SK-N-SH treated with all-trans-retinoic acid at 6 μM for 48 hours (cell line): ENCODE measurements around the gene FASN.

Experiments
- BACH2 ChIP-seq: fragments of 250-450 bp; sonication (Bioruptor Pico); IDR thresholded peaks from 2 replicates; pipeline ENCODE4 v1.9.0; 2021; ENCODE audit warnings: mild to moderate bottlenecking, borderline replicate concordance
- ESRRG ChIP-seq: fragments of 250-450 bp; sonication (Bioruptor Pico); IDR thresholded peaks from 2 replicates; pipeline ENCODE4 v1.6.1; 2021; ENCODE audit warnings: mild to moderate bottlenecking
- GLIS3 ChIP-seq: fragments of 250-450 bp; sonication (Bioruptor Pico); IDR thresholded peaks from 2 replicates; pipeline ENCODE4 v1.5.0; 2020; ENCODE audit warnings: mild to moderate bottlenecking, moderate library complexity
- ISL1 ChIP-seq: fragments of 250-450 bp; sonication (Bioruptor Pico); IDR thresholded peaks from 2 replicates; pipeline ENCODE4 v2.1.2; 2022; ENCODE audit warnings: mild to moderate bottlenecking, moderate library complexity
- SNAI2 ChIP-seq: fragments of 250-450 bp; sonication (Bioruptor Pico); IDR thresholded peaks from 2 replicates; pipeline ENCODE4 v1.5.0; 2020; ENCODE audit warnings: mild to moderate bottlenecking, moderate library complexity
- TOX ChIP-seq: fragments of 250-450 bp; sonication (Bioruptor Pico); IDR thresholded peaks from 2 replicates; pipeline ENCODE4 v1.8.0; 2021; ENCODE audit warnings: mild to moderate bottlenecking, moderate library complexity, borderline replicate concordance
- ZFP3 ChIP-seq: fragments of 250-450 bp; sonication (Bioruptor Pico); IDR thresholded peaks from 2 replicates; pipeline ENCODE4 v1.5.0; 2020; ENCODE audit warnings: mild to moderate bottlenecking, moderate library complexity
- ZFP30 ChIP-seq: fragments of 450-650 bp; formaldehyde crosslinking; IDR thresholded peaks from 2 replicates; pipeline ENCODE4 v1.5.0; 2022; ENCODE audit warnings: mild to moderate bottlenecking, moderate library complexity
- ZNF70 ChIP-seq: fragments of 450-650 bp; formaldehyde crosslinking; IDR thresholded peaks from 2 replicates; pipeline ENCODE4 v1.5.0; 2020; ENCODE audit warnings: mild to moderate bottlenecking, moderate library complexity
- ZNF8 ChIP-seq: fragments of 450-650 bp; formaldehyde crosslinking; IDR thresholded peaks from 2 replicates; pipeline ENCODE4 v1.5.0; 2020; ENCODE audit warnings: mild to moderate bottlenecking, moderate library complexity
- TF ChIP-seq, protein P1 (sequence below): fragments of 250-450 bp; sonication (Bioruptor Pico); IDR thresholded peaks from 2 replicates; pipeline ENCODE4 v1.8.0; 2020; ENCODE audit warnings: mild to moderate bottlenecking, moderate library complexity, borderline replicate concordance
- TF ChIP-seq, protein P2 (sequence below): fragments of 250-450 bp; sonication (Bioruptor Pico); IDR thresholded peaks from 2 replicates; pipeline ENCODE4 v1.5.1; 2020; ENCODE audit warnings: low read depth, mild to moderate bottlenecking, moderate library complexity

DNA sequence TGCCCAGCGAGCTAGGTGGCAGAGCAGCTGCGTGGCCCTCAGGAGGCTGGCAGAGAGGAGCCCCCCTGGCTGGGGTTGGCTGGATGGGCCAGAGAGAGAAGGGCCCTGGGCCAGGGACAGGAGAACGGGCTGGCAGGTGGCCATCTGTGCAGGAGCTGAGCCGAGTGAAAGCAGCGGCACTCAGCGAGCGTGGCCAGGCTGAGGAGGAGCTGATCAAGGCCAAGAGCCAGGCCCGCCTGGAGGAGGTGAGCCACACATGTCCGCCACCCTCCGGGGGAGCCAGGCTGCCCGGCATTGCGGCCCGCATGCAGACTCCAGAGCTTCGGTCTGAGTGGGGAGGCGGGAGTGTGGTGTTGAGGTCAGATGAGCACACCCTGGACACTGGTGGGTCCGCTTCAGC is 68.6 kb downstream of the FASN start:
- TF ChIP-seq BACH2 (CRISPR knock-in tag) (no peak), TOX (CRISPR knock-in tag) (no peak), SNAI2 (CRISPR knock-in tag) (no peak), ZFP30 (CRISPR knock-in tag) (no peak), ZNF8 (CRISPR knock-in tag) (no peak), ZNF70 (CRISPR knock-in tag) (no peak), GLIS3 (CRISPR knock-in tag) (no peak), ISL1 (CRISPR knock-in tag) (no peak), ZFP3 (no peak), ESRRG (no peak)
- TF ChIP-seq, protein P1, sequence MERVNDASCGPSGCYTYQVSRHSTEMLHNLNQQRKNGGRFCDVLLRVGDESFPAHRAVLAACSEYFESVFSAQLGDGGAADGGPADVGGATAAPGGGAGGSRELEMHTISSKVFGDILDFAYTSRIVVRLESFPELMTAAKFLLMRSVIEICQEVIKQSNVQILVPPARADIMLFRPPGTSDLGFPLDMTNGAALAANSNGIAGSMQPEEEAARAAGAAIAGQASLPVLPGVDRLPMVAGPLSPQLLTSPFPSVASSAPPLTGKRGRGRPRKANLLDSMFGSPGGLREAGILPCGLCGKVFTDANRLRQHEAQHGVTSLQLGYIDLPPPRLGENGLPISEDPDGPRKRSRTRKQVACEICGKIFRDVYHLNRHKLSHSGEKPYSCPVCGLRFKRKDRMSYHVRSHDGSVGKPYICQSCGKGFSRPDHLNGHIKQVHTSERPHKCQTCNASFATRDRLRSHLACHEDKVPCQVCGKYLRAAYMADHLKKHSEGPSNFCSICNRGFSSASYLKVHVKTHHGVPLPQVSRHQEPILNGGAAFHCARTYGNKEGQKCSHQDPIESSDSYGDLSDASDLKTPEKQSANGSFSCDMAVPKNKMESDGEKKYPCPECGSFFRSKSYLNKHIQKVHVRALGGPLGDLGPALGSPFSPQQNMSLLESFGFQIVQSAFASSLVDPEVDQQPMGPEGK: no peak
- TF ChIP-seq, protein P2, sequence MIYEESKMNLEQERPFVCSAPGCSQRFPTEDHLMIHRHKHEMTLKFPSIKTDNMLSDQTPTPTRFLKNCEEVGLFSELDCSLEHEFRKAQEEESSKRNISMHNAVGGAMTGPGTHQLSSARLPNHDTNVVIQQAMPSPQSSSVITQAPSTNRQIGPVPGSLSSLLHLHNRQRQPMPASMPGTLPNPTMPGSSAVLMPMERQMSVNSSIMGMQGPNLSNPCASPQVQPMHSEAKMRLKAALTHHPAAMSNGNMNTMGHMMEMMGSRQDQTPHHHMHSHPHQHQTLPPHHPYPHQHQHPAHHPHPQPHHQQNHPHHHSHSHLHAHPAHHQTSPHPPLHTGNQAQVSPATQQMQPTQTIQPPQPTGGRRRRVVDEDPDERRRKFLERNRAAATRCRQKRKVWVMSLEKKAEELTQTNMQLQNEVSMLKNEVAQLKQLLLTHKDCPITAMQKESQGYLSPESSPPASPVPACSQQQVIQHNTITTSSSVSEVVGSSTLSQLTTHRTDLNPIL (CRISPR knock-in tag): no peak
